GM06990 (cell line): Measurements from ENCODE around the gene ACP1.

Source experiments
- DNase-seq: peaks from one replicate; pipeline ENCODE4 v3.0.0-alpha.2; 2011; ENCODE audit not compliant: insufficient read length; ENCODE audit errors: extremely low read depth
- H3K27me3 ChIP-seq: replicated peaks from 2 replicates; pipeline ENCODE4 v1.6.0; 2011; ENCODE audit warnings: low read length; ENCODE audit not compliant: control insufficient read depth, insufficient read depth
- H3K36me3 ChIP-seq: 2 replicates; pipeline ENCODE4 v1.5.1; 2011; ENCODE audit warnings: low read length; ENCODE audit not compliant: control insufficient read depth, insufficient read depth
- H3K4me3 ChIP-seq: replicated peaks from 2 replicates; pipeline ENCODE4 v1.5.1; 2011; ENCODE audit warnings: low read depth, mild to moderate bottlenecking, control low read depth, low read length
- CTCF ChIP-seq: IDR thresholded peaks from 2 replicates; pipeline ENCODE4 v1.5.1; 2011; ENCODE audit warnings: low read length, control low read depth, mild to moderate bottlenecking, inconsistent platforms; ENCODE audit not compliant: insufficient read depth, poor library complexity, severe bottlenecking

The ACP1 gene

GRCh38 chr2:256094-256493 lies 8.7 kb upstream of the ACP1 start:
- Histone ChIP-seq H3K4me3 (no peak overlapping the region), H3K27me3 (no peaks in the 10 kb centered on the region), H3K36me3 (no peaks in the 10 kb centered on the region)
- no peak for DNase-seq
- no peak for TF ChIP-seq CTCF

GRCh38 chr2:257429-257828 lies 7.3 kb upstream of the ACP1 start:
- DNase-seq = no peak
- TF ChIP-seq CTCF = no peak
- Histone ChIP-seq H3K27me3 (no peaks in the 10 kb centered on the region), H3K4me3 (no peak overlapping the region), H3K36me3 (no peaks in the 10 kb centered on the region)

- Histone ChIP-seq H3K4me3 (no peak overlapping the region), H3K27me3 (no peaks in the 10 kb centered on the region), H3K36me3 (no peaks in the 10 kb centered on the region)
- TF ChIP-seq CTCF = no peak
- no peak for DNase-seq
These were observed 6.9 kb upstream of the ACP1 start for GRCh38 chr2:257842-258241.

GRCh38 chr2:258933-259332 lies 5.8 kb upstream of the ACP1 start:
- Histone ChIP-seq H3K27me3 (no peaks in the 10 kb centered on the region), H3K36me3 (no peaks in the 10 kb centered on the region), H3K4me3 (no peak overlapping the region)
- DNase-seq = no peak
- TF ChIP-seq CTCF = no peak

- no peaks in the 10 kb centered on the region for H3K36me3 ChIP-seq
- no peak for DNase-seq
- no peak overlapping the region for H3K4me3 ChIP-seq
- no peak for TF ChIP-seq CTCF
- no peaks in the 10 kb centered on the region for H3K27me3 ChIP-seq
These were observed 4.9 kb upstream of the ACP1 start for GRCh38 chr2:259789-260331.

GRCh38 chr2:260507-261161 lies 4.1 kb upstream of the ACP1 start:
- TF ChIP-seq CTCF = no peak
- Histone ChIP-seq H3K27me3 (no peaks in the 10 kb centered on the region), H3K36me3 (no peaks in the 10 kb centered on the region), H3K4me3 (no peak overlapping the region)
- DNase-seq = no peak
